Psoas muscle (tissue), 8 donors: Measurements from ENCODE around the gene S100A10. TPM values are rescaled to one million over a fixed set of nuclear protein-coding genes. Genes with fewer than 3 reads are reported as not detected.

ENCODE experiments used
- ATAC-seq, 4 donors: fragments of 200-7000 bp; cut with Tn5 transposase; one replicate each; pipeline ENCODE4 v1.9.1; 2020; ENCODE audit warnings: moderate library complexity in 3 of 4, mild to moderate bottlenecking in 2 of 4
- DNase-seq, 2 donors: peaks; one replicate each; pipeline ENCODE4 v3.0.0-alpha.2; 2020
- H3K27ac ChIP-seq: fragments of 200-600 bp; one replicate; pipeline ENCODE4 v1.8.0; 2022
- H3K27me3 ChIP-seq, 3 donors: fragments of 200-600 bp in 1 of 3; one replicate each; pipeline versions ENCODE4 v1.6.1 to v1.8.0; 2013 to 2022; ENCODE audit warnings: low read length in 2 of 3, mild to moderate bottlenecking in 2 of 3, moderate library complexity in 1 of 3; ENCODE audit not compliant: insufficient read depth in 3 of 3
- H3K36me3 ChIP-seq, 2 donors: fragments of 200-600 bp in 1 of 2; one replicate each; pipeline versions ENCODE4 v1.6.1 to v1.8.0; 2013 to 2022; ENCODE audit warnings: low read depth in 1 of 2, mild to moderate bottlenecking in 1 of 2, moderate library complexity in 1 of 2; ENCODE audit not compliant: insufficient read depth in 1 of 2
- H3K4me1 ChIP-seq: fragments of 200-600 bp; one replicate; pipeline ENCODE4 v1.8.0; 2022
- H3K4me3 ChIP-seq: fragments of 200-600 bp; one replicate; pipeline ENCODE4 v1.8.0; 2022; ENCODE audit warnings: mild to moderate bottlenecking
- H3K9me3 ChIP-seq: fragments of 200-600 bp; one replicate; pipeline ENCODE4 v1.8.0; 2022
- CTCF ChIP-seq: fragments of 200-600 bp; IDR thresholded peaks from one replicate; pipeline ENCODE4 v1.8.0; 2022; ENCODE audit warnings: antibody characterized with exemption
- WGBS, 3 donors: extraction: QIAGEN DNeasy Blood & Tissue Kit; methylation state at CpG; one replicate each; pipeline versions ENCODE4 v1.1.6 to v1.1.7; 2013; 5-methylcytosine and 5-hydroxymethylcytosine counted together
- intact Hi-C, 2 donors: fragments of 100-400 bp; cut with DNase I; formaldehyde crosslinking; loops; one replicate each; pipeline versions ENCODE4 v1.11.0 to v1.14.2; 2022
- polyA plus RNA-seq, 3 donors: library from polyadenylated mRNA; stranded (reverse); fragments of 200-250 nt; gene quantifications; one replicate each; pipeline ENCODE4 v1.2.3, GENCODE V29; 2013
- total RNA-seq, 4 donors: library from RNA; stranded (reverse); fragmentation: NEBNext Ultra II Directional in 2 of 4; extraction: Animal tissue kit (Norgen Biotek cat#: 25700) in 2 of 4; gene quantifications; one replicate each; pipeline versions ENCODE4 v1.2.1 to v1.2.4, GENCODE V29; 2021 to 2023
- donor health status: healthy with polysubstance abuse.
- donor health status: DM: no; HTN: no; CAD: no; lungs with moderate emphysema.
- donor health status: Bipolar disorder and iron deficiency.
- donor health status: healthy.
- donor health status: DM: yes; HTN: yes; CAD: no.
- donor health status: DM: no; HTN: no; CAD: no.
- donor health status: DM: no; HTN: no; CAD: no.
- donor health status: DM: yes; HTN: yes; CAD: no.

The S100A10 gene
- total and polyA plus RNA-seq, 7 donors = 30.5 to 414 (median 61.6) TPM

GRCh38 chr1:152038871-152039270 lies 45.2 kb upstream of the S100A10 start:
- no peak for ATAC-seq
- intact Hi-C loops = no loop called here
- Histone ChIP-seq H3K4me3 (no peak overlapping the region), H3K36me3 (no peaks in the 10 kb centered on the region), H3K27me3 (peaks cover 0 to 42% (median 5%) of the 10 kb centered on the region in 3 donors), H3K9me3 (no peaks in the 10 kb centered on the region), H3K27ac (no peak overlapping the region), H3K4me1 (peaks cover 8% of the 10 kb centered on the region)
- WGBS, 3 donors = 94 to 98% (median 94%) methylated on average over 10 of the region's 10 CpGs
- no peak for TF ChIP-seq CTCF
- DNase-seq = no peak

- Histone ChIP-seq H3K4me1 (peaks cover 8% of the 10 kb centered on the region), H3K4me3 (peak within 1 kb of the TSS; percentile 69), H3K27ac (peak within 1 kb of the TSS; percentile 83), H3K27me3 (peaks cover 0 to 34% (median 0%) of the 10 kb centered on the region in 3 donors), H3K9me3 (no peaks in the 10 kb centered on the region), H3K36me3 (peaks cover 10 to 19% of the 10 kb centered on the region in 2 donors)
- ATAC-seq = peak; percentile 84 to 92 (median 88)
- intact Hi-C loops = no loop called here
- TF ChIP-seq CTCF = no peak
- peak; percentile 92 for DNase-seq
- 1% methylated on average over 51 to 53 of the region's 53 CpGs for WGBS, 3 donors
These were observed 42.9 kb upstream of the S100A10 start, which contains the start of gene S100A11 for GRCh38 chr1:152036267-152037216. Gene S100A11 (minus strand): TSS chr1:152037004. CDS start chr1:152036915, 89 bp downstream.

GRCh38 chr1:152035539-152036266 lies 42.0 kb upstream of the S100A10 start:
- Histone ChIP-seq H3K36me3 (peaks cover 10 to 24% of the 10 kb centered on the region in 2 donors), H3K4me1 (peaks cover 8% of the 10 kb centered on the region), H3K4me3 (peak overlapping the region; percentile 69), H3K27me3 (peaks cover 0 to 34% (median 0%) of the 10 kb centered on the region in 3 donors), H3K27ac (peak overlapping the region; percentile 83), H3K9me3 (no peaks in the 10 kb centered on the region)
- TF ChIP-seq CTCF = no peak
- 15 to 28% (median 22%) methylated on average over 17 of the region's 17 CpGs for WGBS, 3 donors
- ATAC-seq (peak in 1 of 4 donors; percentile 49), DNase-seq (no peak)
- intact Hi-C loops = no loop called here

- Histone ChIP-seq H3K36me3 (peaks cover 12 to 24% of the 10 kb centered on the region in 2 donors), H3K27ac (peak overlapping the region; percentile 83), H3K9me3 (no peaks in the 10 kb centered on the region), H3K27me3 (peaks cover 0 to 27% (median 0%) of the 10 kb centered on the region in 3 donors), H3K4me3 (peak overlapping the region; percentile 69), H3K4me1 (peaks cover 8% of the 10 kb centered on the region)
- 25 to 38% (median 28%) methylated on average over 8 of the region's 8 CpGs for WGBS, 3 donors
- peak in 3 of 4 donors; percentile 33 to 40 (median 38) for ATAC-seq
- intact Hi-C loops = no loop called here
- peak in 1 of 2 donors; percentile 30 for DNase-seq
- peak; percentile 47 for TF ChIP-seq CTCF
These were observed 41.2 kb upstream of the S100A10 start for GRCh38 chr1:152034654-152035538.
